HG03571 (cell line): ENCODE measurements around the gene JAK2.
"Not testable (repeated sequence)": the region's sequence is repeated elsewhere in the genome, so short reads cannot be mapped to it uniquely, and the experiment has no call there.

ENCODE experiments used
- ATAC-seq: cut with Tn5 transposase; IDR thresholded peaks from one replicate; pipeline ENCODE4 v1.9.1; 2021; ENCODE audit not compliant: unreplicated experiment

The JAK2 gene

GRCh38 chr9:4980086-4980727 is 4.9 kb upstream of the JAK2 start:
- no peak for ATAC-seq

DNA sequence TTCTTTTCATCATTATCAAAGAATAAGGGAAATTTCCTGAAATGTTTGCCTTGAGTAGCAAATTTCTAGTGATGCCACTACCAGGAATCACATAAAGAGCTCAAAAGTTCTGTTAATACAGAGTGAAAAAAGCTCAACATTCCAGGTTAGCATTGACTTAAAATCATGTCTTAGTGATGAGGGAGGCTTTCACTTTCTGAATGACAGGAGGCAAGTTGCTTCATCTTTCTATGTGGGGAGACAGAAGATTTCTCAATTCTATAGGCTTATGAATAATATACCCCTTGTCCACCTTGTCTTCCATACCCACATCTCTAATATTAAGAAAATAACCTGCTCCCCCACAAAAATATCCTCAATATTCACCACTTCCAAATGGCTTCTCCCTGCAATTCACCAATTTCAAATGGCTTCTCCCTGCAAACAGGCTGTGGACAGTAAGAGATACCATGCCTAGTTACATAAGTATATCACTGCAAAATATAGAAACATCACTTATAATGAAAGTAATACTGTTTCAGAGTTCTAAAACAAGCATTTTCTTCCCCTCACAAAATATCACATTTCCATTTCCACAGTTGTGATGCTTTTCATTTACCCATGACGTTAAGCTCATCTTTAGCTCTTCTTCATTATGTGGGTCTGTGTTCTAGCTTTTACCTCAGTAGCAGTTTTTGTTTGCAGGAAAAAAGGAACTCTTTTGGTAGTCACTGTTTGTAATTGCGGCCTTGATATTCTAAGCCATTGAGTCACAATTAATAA is 2.2 kb upstream of the JAK2 start:
- ATAC-seq = no peak

DNA sequence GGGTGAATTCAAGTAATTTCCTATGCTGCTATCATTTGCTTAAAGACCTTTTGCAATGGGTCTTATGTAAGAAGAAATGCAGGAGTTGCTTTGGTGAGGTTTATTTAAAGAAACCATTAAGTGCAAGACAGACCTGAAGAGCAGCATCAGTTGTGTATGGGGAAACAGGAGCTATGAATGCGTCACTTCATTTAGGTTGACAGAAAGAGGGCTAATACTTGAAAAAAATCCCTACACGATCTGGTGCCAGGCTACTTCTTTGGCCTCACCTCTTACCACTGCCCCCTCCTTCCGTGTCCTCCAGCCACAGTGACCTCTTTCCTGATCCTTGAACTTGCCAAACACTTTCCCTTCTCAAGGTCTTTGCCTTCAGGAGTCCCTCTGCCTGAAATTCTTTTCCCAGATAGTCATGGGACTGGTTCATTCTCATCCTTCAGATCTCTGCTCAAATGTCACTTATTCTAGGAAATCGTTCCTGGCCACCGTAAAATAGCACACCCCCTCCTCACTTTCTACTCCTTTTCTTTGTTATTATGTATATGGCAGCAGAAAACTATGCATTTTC is 1.4 kb upstream of the JAK2 start:
- ATAC-seq = no peak

- peak; percentile 1 for ATAC-seq
These were observed 876 bp upstream of the JAK2 start for GRCh38 chr9:4984171-4984620.

GRCh38 chr9:4985386-4986266 is 554 bp downstream of the JAK2 start:
- peak; percentile 21 for ATAC-seq

DNA sequence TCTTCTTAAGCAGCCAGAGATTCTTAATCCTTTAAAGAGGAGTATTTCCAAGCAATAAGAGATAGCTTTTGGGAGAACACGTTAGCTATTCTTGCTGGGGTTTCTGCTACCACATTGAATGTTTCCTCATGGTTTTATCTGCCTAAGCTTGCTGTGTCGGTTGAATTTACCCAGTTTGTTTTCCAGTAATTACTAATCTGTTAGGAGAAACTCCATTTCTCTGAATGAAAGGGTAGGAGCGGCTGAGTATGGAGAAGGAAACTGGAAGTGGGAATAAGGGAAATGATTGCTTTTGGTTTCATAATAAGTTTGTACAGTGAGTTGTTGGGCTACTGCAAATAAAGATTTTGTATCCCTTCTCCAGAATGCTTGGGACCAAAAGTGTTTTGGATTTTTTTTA is 1.2 kb downstream of the JAK2 start:
- no peak for ATAC-seq

- no peak for ATAC-seq
These were observed 1.7 kb downstream of the JAK2 start for GRCh38 chr9:4986783-4987182.

DNA sequence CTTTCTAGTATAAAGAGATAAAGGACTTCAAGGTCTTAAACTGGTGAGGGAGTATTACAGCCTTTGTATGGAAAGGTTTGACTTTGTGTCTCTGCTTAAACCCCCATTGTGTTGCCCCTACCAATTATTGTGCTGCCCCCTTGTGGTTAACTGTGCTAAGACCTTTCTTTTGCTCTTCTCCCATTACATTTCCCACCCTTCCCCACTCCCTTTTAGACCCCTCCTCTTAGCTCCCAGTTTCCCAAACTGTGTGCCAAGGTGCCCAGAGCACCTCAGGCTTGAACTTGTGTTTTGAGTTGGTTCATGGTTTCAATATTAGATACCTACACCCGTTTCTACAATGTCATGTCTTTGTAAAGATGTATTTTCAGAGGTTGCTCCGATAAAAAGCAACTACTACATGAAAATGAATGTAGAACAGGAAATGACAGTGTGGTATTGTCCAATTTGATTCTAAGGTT is 2.9 kb downstream of the JAK2 start:
- no peak for ATAC-seq

DNA sequence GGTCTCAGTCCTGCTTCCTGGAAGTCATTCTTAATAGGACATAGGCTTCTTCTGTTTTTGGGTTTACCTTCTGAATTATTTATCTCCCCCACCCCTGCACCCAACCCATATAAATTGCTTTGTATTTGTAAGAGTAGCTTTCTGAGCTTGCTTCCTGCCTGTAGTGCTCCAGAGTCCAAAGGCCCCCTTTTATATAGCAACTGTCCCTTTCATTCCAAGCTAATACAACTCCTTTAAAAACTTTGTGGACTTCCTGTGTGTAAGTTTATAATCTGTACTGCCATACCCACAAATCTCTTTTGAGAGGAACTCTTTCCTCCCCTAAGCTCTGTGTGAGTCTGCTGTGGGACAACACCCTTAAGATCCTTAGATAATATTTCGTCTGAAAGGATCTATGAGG is 7.8 kb downstream of the JAK2 start:
- no peak for ATAC-seq

GRCh38 chr9:4994166-4994890 is 9.3 kb downstream of the JAK2 start:
- ATAC-seq = no peak

DNA sequence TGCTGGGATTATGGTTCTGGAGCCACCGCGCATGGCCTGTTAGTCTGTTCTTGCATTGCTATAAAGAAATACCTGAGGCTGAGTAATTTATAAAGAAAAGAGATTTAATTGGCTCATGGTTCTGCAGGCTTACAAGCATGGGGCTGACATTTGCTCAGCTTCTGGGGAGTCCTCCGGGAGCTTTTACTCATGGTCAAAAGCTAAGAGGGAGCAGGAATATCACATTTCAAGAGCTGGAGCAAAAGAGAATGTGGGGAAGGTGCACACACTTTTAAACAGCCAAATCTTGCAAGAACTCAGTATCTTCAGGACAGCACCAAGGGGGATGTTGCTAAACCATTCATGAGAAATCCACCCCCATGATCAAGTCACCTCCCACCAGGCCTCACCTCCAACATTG is 12.1 kb downstream of the JAK2 start:
- ATAC-seq = no peak

DNA sequence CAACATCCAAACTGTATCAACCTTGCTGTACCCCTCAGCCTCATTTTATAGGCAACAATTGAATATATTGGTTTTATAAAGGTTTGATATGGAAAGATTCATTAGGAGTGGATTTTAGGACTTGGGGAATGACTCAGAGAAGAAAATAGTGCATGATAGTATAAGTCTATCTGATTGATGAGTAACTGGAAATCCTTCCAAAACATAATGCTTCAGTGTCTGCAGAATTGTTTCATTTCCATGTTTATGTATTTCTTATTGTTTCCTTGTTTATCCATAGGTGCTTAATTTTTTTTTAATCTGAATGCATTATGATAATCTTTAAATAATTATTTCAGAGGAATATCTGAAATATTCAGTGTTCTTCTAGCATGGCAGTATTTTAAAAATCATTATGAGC is 12.6 kb downstream of the JAK2 start:
- no peak for ATAC-seq

DNA sequence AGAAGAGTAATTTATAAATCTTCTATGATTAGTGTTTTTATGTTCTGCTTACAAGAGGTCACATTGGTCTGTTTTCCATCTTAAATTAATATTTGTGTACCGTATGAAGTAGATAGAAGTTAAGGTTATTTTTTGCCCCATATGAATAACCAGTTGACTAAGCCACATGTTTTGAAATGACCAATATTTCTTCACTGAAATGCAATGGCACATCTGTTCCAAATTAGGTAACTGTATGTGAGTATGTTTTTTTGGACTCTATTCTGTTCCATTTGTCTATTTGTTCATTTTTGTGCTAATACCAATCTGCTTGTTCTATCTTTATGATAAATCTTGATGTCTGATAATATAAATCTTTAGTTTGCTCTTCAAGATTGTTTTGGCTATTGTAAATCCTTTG is 17.7 kb downstream of the JAK2 start:
- ATAC-seq = no peak

DNA sequence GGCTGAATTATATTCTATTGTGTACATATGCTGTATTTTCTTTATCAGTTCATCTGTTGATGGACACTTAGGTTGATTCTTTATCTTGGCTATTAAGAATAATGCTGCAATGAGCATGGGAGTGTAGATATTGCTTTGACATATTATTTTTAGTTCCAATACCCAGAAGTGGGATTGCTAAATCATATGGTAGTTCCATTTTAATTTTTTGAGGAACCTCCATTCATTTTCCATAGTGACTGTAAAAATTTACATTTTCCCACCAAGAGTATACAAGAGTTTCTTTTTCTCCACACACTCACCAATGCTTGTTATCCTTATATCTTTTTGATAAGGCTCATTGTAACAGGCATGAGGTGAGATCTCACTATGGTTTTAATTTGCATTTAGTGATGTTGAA is 19.4 kb downstream of the JAK2 start:
- ATAC-seq = no peak

DNA sequence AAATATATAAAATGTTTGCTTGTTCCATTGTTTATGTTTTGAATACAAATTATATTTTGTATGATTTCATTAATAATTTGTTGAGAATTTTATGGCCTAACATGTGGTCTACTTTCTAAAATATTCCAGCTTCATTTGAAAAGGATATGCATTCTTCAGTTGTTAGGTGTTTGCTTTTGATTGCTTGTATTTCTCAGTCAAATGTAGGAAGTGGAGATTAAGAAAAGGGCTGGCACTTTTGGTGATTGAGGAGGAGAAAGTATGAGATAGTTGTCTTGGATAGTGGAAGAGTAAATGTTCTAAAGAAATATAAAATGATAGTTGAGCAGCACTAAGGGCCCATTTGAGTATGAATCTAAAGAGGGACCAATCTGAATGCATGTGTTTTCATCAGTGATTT is 23.1 kb downstream of the JAK2 start:
- ATAC-seq = no peak

GRCh38 chr9:5013374-5013773 is 28.3 kb downstream of the JAK2 start:
- ATAC-seq = no peak

DNA sequence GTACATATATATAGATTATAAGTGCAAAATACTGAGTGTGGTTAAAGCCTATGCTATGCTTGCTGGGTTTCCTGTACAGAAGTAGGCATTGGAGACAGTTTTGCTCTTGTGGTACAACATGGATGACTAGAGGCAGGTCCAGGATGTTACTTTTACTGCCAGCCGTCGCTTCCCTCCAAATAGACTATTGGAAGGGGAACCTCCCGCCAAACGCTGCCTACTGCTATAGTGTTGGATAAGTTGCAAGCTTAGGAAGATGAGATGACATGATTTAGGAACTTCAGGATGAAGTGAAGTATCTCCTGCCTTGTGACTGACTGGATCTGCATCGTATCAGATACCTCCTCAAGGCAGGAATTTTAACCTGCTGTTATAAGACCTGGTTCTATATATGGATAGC is 30.9 kb downstream of the JAK2 start:
- ATAC-seq = no peak

GRCh38 chr9:5025416-5025815 is 40.3 kb downstream of the JAK2 start:
- ATAC-seq = no peak

- ATAC-seq = not testable (repeated sequence)
These were observed 46.9 kb downstream of the JAK2 start for GRCh38 chr9:5031941-5032340.

- ATAC-seq = no peak
These were observed 55.8 kb downstream of the JAK2 start for GRCh38 chr9:5040730-5041389.
